Loucy (cell line): ENCODE data around the gene TRIOBP.
"Not testable (repeated sequence)": the region's sequence is repeated elsewhere in the genome, so short reads cannot be mapped to it uniquely, and the experiment has no call there.

Experiments used
- CTCF ChIP-seq: fragments of 200-600 bp; sonication (generic); conservative IDR thresholded peaks from 2 replicates; pipeline ENCODE4 v1.5.1; 2014; ENCODE audit warnings: mild to moderate bottlenecking, antibody characterized with exemption, low read length
- EZH2phosphoT487 ChIP-seq: fragments of 200-600 bp; IDR thresholded peaks from 2 replicates; pipeline ENCODE4 v1.6.1; 2018; ENCODE audit warnings: antibody characterized with exemption, mild to moderate bottlenecking, moderate library complexity, borderline replicate concordance

GRCh38 chr22:37656583-37656982, 40.3 kb upstream of the TRIOBP start:
- not testable (repeated sequence) for TF ChIP-seq CTCF, EZH2phosphoT487
